Thyroid gland (tissue), 4 donors: ENCODE data around the gene DZIP1. TPM values are rescaled to one million over a fixed set of nuclear protein-coding genes. Genes with fewer than 3 reads are reported as not detected.
"Not testable (repeated sequence)": the region's sequence is repeated elsewhere in the genome, so short reads cannot be mapped to it uniquely, and the experiment has no call there.

Experiments used
- DNase-seq, 2 donors: peaks; one replicate each; pipeline ENCODE4 v3.0.0-alpha.2; 2019
- H3K27ac ChIP-seq, 3 donors: fragments of 200-600 bp; sonication (generic); 1 replicate in 2 of 3; 2 replicates in 1 of 3; pipeline ENCODE4 v1.5.1; 2016 to 2019; ENCODE audit warnings: mild to moderate bottlenecking in 1 of 3, moderate library complexity in 1 of 3
- H3K27me3 ChIP-seq: fragments of 200-600 bp; sonication (generic); one replicate; pipeline ENCODE4 v1.5.1; 2019
- H3K36me3 ChIP-seq, 2 donors: fragments of 200-600 bp; sonication (generic); one replicate each; pipeline ENCODE4 v1.5.1; 2016 to 2019
- H3K4me1 ChIP-seq, 2 donors: fragments of 200-600 bp; sonication (generic); one replicate each; pipeline ENCODE4 v1.5.1; 2017 to 2019
- H3K4me3 ChIP-seq, 3 donors: fragments of 200-600 bp; sonication (generic); replicated peaks in 1 of 3; 1 replicate in 2 of 3; 2 replicates in 1 of 3; pipeline ENCODE4 v1.5.1; 2016; ENCODE audit warnings: mild to moderate bottlenecking in 1 of 3
- H3K9me3 ChIP-seq: fragments of 200-600 bp; sonication (generic); one replicate; pipeline ENCODE4 v1.5.1; 2017
- POLR2A ChIP-seq, 2 donors: fragments of 450-650 bp; IDR thresholded peaks; one replicate each; pipeline ENCODE4 v1.6.1; 2017; ENCODE audit warnings: antibody characterized with exemption in 2 of 2, mild to moderate bottlenecking in 2 of 2, moderate library complexity in 1 of 2
- WGBS, 2 donors: methylation state at CpG; one replicate each; pipeline ENCODE4 v1.1.5; 2017; 5-methylcytosine and 5-hydroxymethylcytosine counted together
- intact Hi-C: fragments of 100-400 bp; cut with DNase I; formaldehyde crosslinking; loops from one replicate; pipeline ENCODE4 v1.15.1; 2023
- total RNA-seq, 4 donors: library from RNA; depleted of rRNA; stranded (reverse); fragments of >200 nt; gene quantifications; one replicate each; pipeline ENCODE4 v1.2.3, GENCODE V29; 2016
- TF ChIP-seq, protein P1 (sequence below), 6 experiments: fragments of 200-600 bp in 3 of 6; fragments of 450-650 bp in 3 of 6; sonication (generic) in 3 of 6; IDR thresholded peaks; one replicate each; pipeline ENCODE4 v1.5.1; 2016 to 2019; ENCODE audit warnings: antibody characterized with exemption in 6 of 6, mild to moderate bottlenecking in 2 of 6, inconsistent platforms in 1 of 6, moderate library complexity in 1 of 6

DZIP1 gene
- 1 to 10 TPM; 4.3 to 8.5 (median 6.3) TPM for total RNA-seq

DNA sequence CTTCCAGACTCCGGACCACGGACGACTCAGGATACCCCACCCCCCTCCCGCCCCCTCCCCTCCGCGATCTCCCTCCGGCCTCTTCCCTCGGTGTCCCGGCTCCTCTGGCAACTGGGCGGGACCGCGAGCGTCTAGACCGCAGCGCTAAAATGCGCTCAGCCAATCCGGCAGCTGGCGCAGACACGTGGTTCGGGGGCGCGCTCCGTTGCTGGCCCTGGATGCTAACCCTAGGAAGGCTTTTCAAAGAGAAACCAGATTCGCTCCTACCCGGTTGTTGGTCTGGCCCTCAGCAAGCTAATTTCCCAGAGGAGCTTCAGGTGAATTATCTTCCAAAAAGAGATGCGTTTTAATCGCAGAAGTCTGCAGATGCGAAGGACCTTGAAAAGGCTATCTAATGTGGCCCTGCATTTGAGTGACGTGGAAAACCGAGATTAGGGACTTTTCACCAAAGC, at the start of gene DZIP1:
TSS of gene DZIP1 (minus strand) at position 106 of the 452 bp plus-strand sequence. CDS start 2,677 bp downstream, outside the sequence.
- Histone ChIP-seq H3K27me3 (peaks cover 10% of the 10 kb centered on the region), H3K36me3 (no peaks in the 10 kb centered on the region), H3K4me1 (peaks cover 15 to 18% of the 10 kb centered on the region in 2 donors), H3K9me3 (no peaks in the 10 kb centered on the region), H3K27ac (peak within 1 kb of the TSS in 1 of 3 donors; percentile 46), H3K4me3 (peak within 1 kb of the TSS in 1 of 3 donors; percentile 37)
- 3 to 9% methylated on average over 7 to 27 of the region's 30 CpGs for WGBS, 2 donors
- TF ChIP-seq, protein P1, sequence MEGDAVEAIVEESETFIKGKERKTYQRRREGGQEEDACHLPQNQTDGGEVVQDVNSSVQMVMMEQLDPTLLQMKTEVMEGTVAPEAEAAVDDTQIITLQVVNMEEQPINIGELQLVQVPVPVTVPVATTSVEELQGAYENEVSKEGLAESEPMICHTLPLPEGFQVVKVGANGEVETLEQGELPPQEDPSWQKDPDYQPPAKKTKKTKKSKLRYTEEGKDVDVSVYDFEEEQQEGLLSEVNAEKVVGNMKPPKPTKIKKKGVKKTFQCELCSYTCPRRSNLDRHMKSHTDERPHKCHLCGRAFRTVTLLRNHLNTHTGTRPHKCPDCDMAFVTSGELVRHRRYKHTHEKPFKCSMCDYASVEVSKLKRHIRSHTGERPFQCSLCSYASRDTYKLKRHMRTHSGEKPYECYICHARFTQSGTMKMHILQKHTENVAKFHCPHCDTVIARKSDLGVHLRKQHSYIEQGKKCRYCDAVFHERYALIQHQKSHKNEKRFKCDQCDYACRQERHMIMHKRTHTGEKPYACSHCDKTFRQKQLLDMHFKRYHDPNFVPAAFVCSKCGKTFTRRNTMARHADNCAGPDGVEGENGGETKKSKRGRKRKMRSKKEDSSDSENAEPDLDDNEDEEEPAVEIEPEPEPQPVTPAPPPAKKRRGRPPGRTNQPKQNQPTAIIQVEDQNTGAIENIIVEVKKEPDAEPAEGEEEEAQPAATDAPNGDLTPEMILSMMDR (IDR thresholded peaks at IDR 0.05) = no peak
- TF ChIP-seq POLR2A (IDR thresholded peaks at IDR 0.05) = no peak
- intact Hi-C loops = no loop called here
- peak; percentile 22 to 23 for DNase-seq

- peaks cover 8 to 10% of the 10 kb centered on the region in 2 donors for H3K4me1 ChIP-seq
- H3K9me3 ChIP-seq, H3K27me3 ChIP-seq, DNase-seq, H3K27ac ChIP-seq, H3K4me3 ChIP-seq, H3K36me3 ChIP-seq, intact Hi-C loops: not testable (repeated sequence)
- WGBS, 2 donors = 100% methylated on average over 3 of the region's 28 CpGs; no CpG with 5 or more reads in 1 of the 2 donors
These were observed 46.5 kb upstream of the DZIP1 start for GRCh38 chr13:95690986-95691385.

DNA sequence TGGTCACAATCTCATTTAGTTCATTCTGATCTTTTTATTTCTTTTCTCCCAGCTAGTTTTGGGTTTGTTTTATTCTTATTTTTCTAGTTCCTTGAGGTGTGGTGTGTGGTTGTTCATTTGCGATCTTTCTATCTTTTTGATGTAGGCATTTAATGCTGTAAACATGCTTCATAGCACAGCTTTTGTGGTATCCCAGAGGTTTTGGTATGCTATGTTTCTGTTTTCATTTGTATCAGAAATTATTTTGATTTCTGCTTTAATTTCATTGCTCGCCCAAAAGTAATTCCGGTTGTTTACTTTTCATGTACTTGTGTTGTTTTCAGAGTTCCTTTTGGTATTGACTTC, 45.0 kb upstream of the DZIP1 start:
- H3K27me3 ChIP-seq = no peaks in the 10 kb centered on the region
- no peak for TF ChIP-seq POLR2A (IDR thresholded peaks at IDR 0.05)
- TF ChIP-seq, protein P1 (IDR thresholded peaks at IDR 0.05) = no peak
- no peak overlapping the region for H3K27ac ChIP-seq
- no peaks in the 10 kb centered on the region for H3K9me3 ChIP-seq
- DNase-seq = no peak
- no peak overlapping the region for H3K4me3 ChIP-seq
- WGBS, 2 donors = 86 to 90% methylated on average over 3 of the region's 3 CpGs
- no peaks in the 10 kb centered on the region for H3K36me3 ChIP-seq
- peaks cover 10 to 13% of the 10 kb centered on the region in 2 donors for H3K4me1 ChIP-seq
- intact Hi-C loops = no loop called here

DNA sequence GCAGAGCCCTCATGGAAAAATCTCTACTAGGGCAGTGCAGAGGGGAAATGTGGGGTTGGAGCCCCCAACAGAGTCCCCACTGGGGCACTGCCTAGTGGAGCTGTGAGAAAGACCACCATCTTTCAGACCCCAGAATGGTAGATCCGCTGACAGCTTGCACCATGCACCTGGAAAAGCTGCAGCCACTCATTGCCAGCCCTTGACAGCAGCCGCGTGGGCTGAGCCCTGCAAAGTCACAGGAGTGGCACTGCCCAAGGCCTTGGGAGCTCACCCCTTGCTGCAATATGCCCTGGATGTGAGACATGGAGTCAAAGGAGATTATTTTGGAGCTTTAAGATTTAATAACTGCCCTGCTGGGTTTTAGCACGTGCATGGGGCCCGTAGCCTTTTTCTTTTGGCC, 40.5 kb upstream of the DZIP1 start:
- H3K4me3 ChIP-seq, H3K36me3 ChIP-seq, H3K27ac ChIP-seq, intact Hi-C loops, H3K9me3 ChIP-seq, H3K27me3 ChIP-seq, DNase-seq: not testable (repeated sequence)
- 95 to 98% methylated on average over 5 of the region's 5 CpGs for WGBS, 2 donors
- H3K4me1 ChIP-seq = peaks cover 15 to 23% of the 10 kb centered on the region in 2 donors

GRCh38 chr13:95684418-95684817, 39.9 kb upstream of the DZIP1 start:
- intact Hi-C loops = no loop called here
- Histone ChIP-seq H3K9me3 (no peaks in the 10 kb centered on the region), H3K27ac (no peak overlapping the region), H3K27me3 (no peaks in the 10 kb centered on the region), H3K4me1 (peaks cover 13 to 23% of the 10 kb centered on the region in 2 donors), H3K4me3 (no peak overlapping the region), H3K36me3 (no peaks in the 10 kb centered on the region)
- TF ChIP-seq, protein P1 (IDR thresholded peaks at IDR 0.05) = no peak
- TF ChIP-seq POLR2A (IDR thresholded peaks at IDR 0.05) = no peak
- DNase-seq = no peak
- 55 to 71% methylated on average over 2 of the region's 2 CpGs for WGBS, 2 donors

- Histone ChIP-seq H3K27ac (no peak overlapping the region), H3K36me3 (no peaks in the 10 kb centered on the region), H3K4me3 (no peak overlapping the region), H3K4me1 (peaks cover 23 to 27% of the 10 kb centered on the region in 2 donors), H3K9me3 (no peaks in the 10 kb centered on the region), H3K27me3 (no peaks in the 10 kb centered on the region)
- no peak for DNase-seq
- WGBS, 2 donors = 65 to 66% methylated on average over 2 of the region's 2 CpGs
- TF ChIP-seq, protein P1 (IDR thresholded peaks at IDR 0.05) = no peak
- no peak for TF ChIP-seq POLR2A (IDR thresholded peaks at IDR 0.05)
- intact Hi-C loops = no loop called here
These were observed 35.2 kb upstream of the DZIP1 start for GRCh38 chr13:95679722-95680121.
